Duodenal mucosa (tissue), 2 donors: ENCODE data around the gene WDR59.
"Not testable (repeated sequence)": the region's sequence is repeated elsewhere in the genome, so short reads cannot be mapped to it uniquely, and the experiment has no call there.

Source experiments
- H3K27ac ChIP-seq: one replicate; pipeline ENCODE4 v1.7.0; 2013; ENCODE audit warnings: low read depth, low read length
- H3K27me3 ChIP-seq, 2 donors: one replicate each; pipeline ENCODE4 v1.7.0; 2013; ENCODE audit warnings: low read length in 2 of 2, control low read depth in 1 of 2; ENCODE audit not compliant: insufficient read depth in 2 of 2, control insufficient read depth in 1 of 2
- H3K36me3 ChIP-seq, 2 donors: one replicate each; pipeline ENCODE4 v1.7.0; 2013; ENCODE audit warnings: low read length in 2 of 2, control low read depth in 1 of 2; ENCODE audit not compliant: insufficient read depth in 2 of 2, control insufficient read depth in 1 of 2
- H3K4me1 ChIP-seq, 2 donors: one replicate each; pipeline ENCODE4 v1.7.0; 2013; ENCODE audit warnings: low read length in 2 of 2, control low read depth in 1 of 2; ENCODE audit not compliant: insufficient read depth in 2 of 2, control insufficient read depth in 1 of 2
- H3K4me3 ChIP-seq, 2 donors: one replicate each; pipeline ENCODE4 v1.7.0; 2013; ENCODE audit warnings: low read length in 2 of 2, low read depth in 1 of 2
- H3K9ac ChIP-seq, 2 donors: one replicate each; pipeline ENCODE4 v1.7.0; 2013; ENCODE audit warnings: low read length in 2 of 2, low read depth in 1 of 2
- H3K9me3 ChIP-seq, 2 donors: one replicate each; pipeline ENCODE4 v1.7.0; 2013; ENCODE audit warnings: low read length in 2 of 2, control low read depth in 1 of 2; ENCODE audit not compliant: control insufficient read depth in 1 of 2

WDR59 gene

GRCh38 chr16:75024182-75024581, 39.3 kb upstream of the WDR59 start:
- Histone ChIP-seq H3K9me3 (peaks cover 4 to 9% of the 10 kb centered on the region in 2 donors), H3K4me3 (no peak overlapping the region), H3K27ac (no peak overlapping the region), H3K36me3 (peaks cover 0 to 3% of the 10 kb centered on the region in 2 donors), H3K9ac (no peak overlapping the region), H3K27me3 (no peaks in the 10 kb centered on the region), H3K4me1 (no peaks in the 10 kb centered on the region)

GRCh38 chr16:75023009-75023408, 38.1 kb upstream of the WDR59 start:
- Histone ChIP-seq H3K36me3 (peaks cover 0 to 3% of the 10 kb centered on the region in 2 donors), H3K4me3 (no peak overlapping the region), H3K9ac (no peak overlapping the region), H3K4me1 (peaks cover 0 to 5% of the 10 kb centered on the region in 2 donors), H3K9me3 (peaks cover 4 to 9% of the 10 kb centered on the region in 2 donors), H3K27me3 (no peaks in the 10 kb centered on the region), H3K27ac (no peak overlapping the region)

- Histone ChIP-seq H3K9me3 (peaks cover 4 to 9% of the 10 kb centered on the region in 2 donors), H3K4me1 (peaks cover 0 to 7% of the 10 kb centered on the region in 2 donors), H3K4me3 (no peak overlapping the region), H3K36me3 (peaks cover 0 to 3% of the 10 kb centered on the region in 2 donors), H3K9ac (no peak overlapping the region), H3K27me3 (no peaks in the 10 kb centered on the region), H3K27ac (no peak overlapping the region)
Observed at GRCh38 chr16:75022567-75022966, 37.6 kb upstream of the WDR59 start.

- H3K27me3 ChIP-seq: no peaks in the 10 kb centered on the region
- H3K27ac ChIP-seq: no peak overlapping the region
- H3K9ac ChIP-seq: no peak overlapping the region
- peaks cover 0 to 7% of the 10 kb centered on the region in 2 donors for H3K4me1 ChIP-seq
- H3K4me3 ChIP-seq: no peak overlapping the region
- H3K9me3 ChIP-seq: peaks cover 4 to 9% of the 10 kb centered on the region in 2 donors
- peaks cover 0 to 3% of the 10 kb centered on the region in 2 donors for H3K36me3 ChIP-seq
Observed at GRCh38 chr16:75021410-75021809, 36.5 kb upstream of the WDR59 start.

GRCh38 chr16:75019586-75019985, 34.7 kb upstream of the WDR59 start:
- peaks cover 0 to 7% of the 10 kb centered on the region in 2 donors for H3K4me1 ChIP-seq
- peaks cover 4 to 9% of the 10 kb centered on the region in 2 donors for H3K9me3 ChIP-seq
- no peak overlapping the region for H3K4me3 ChIP-seq
- H3K27ac ChIP-seq: no peak overlapping the region
- no peak overlapping the region for H3K9ac ChIP-seq
- no peaks in the 10 kb centered on the region for H3K27me3 ChIP-seq
- peaks cover 0 to 3% of the 10 kb centered on the region in 2 donors for H3K36me3 ChIP-seq

- H3K27me3 ChIP-seq: no peaks in the 10 kb centered on the region
- no peak overlapping the region for H3K27ac ChIP-seq
- H3K36me3 ChIP-seq: peaks cover 0 to 3% of the 10 kb centered on the region in 2 donors
- H3K4me3 ChIP-seq: no peak overlapping the region
- H3K4me1 ChIP-seq: peaks cover 0 to 7% of the 10 kb centered on the region in 2 donors
- H3K9ac ChIP-seq: no peak overlapping the region
- peaks cover 4 to 9% of the 10 kb centered on the region in 2 donors for H3K9me3 ChIP-seq
Observed at GRCh38 chr16:75019007-75019406, 34.1 kb upstream of the WDR59 start.

- Histone ChIP-seq H3K9ac (no peak overlapping the region), H3K4me3 (no peak overlapping the region), H3K27ac (no peak overlapping the region), H3K4me1 (peaks cover 0 to 7% of the 10 kb centered on the region in 2 donors), H3K9me3 (peaks cover 4 to 9% of the 10 kb centered on the region in 2 donors), H3K36me3 (peaks cover 0 to 3% of the 10 kb centered on the region in 2 donors), H3K27me3 (no peaks in the 10 kb centered on the region)
Observed at GRCh38 chr16:75017670-75018525, 33.0 kb upstream of the WDR59 start.

GRCh38 chr16:75016451-75017081, 31.6 kb upstream of the WDR59 start:
- not testable (repeated sequence) for H3K36me3 ChIP-seq, H3K9me3 ChIP-seq, H3K27me3 ChIP-seq, H3K27ac ChIP-seq, H3K9ac ChIP-seq, H3K4me3 ChIP-seq
- H3K4me1 ChIP-seq: peaks cover 7 to 21% of the 10 kb centered on the region in 2 donors

- Histone ChIP-seq H3K27me3 (no peaks in the 10 kb centered on the region), H3K4me3 (no peak overlapping the region), H3K36me3 (no peaks in the 10 kb centered on the region), H3K9ac (no peak overlapping the region), H3K27ac (no peak overlapping the region), H3K9me3 (no peaks in the 10 kb centered on the region), H3K4me1 (peaks cover 11 to 26% of the 10 kb centered on the region in 2 donors)
Observed at GRCh38 chr16:75014318-75014717, 29.4 kb upstream of the WDR59 start.

GRCh38 chr16:75013123-75013522, 28.2 kb upstream of the WDR59 start:
- H3K4me1 ChIP-seq: peaks cover 11 to 23% of the 10 kb centered on the region in 2 donors
- not testable (repeated sequence) for H3K9ac ChIP-seq, H3K27ac ChIP-seq, H3K4me3 ChIP-seq, H3K36me3 ChIP-seq, H3K9me3 ChIP-seq, H3K27me3 ChIP-seq
